C4-2B (cell line): ENCODE results near the gene TUBA4A.
"Not testable (repeated sequence)": the region's sequence is repeated elsewhere in the genome, so short reads cannot be mapped to it uniquely, and the experiment has no call there.

Source experiments
- H3K27ac ChIP-seq: fragments of 450-650 bp; 2 replicates; pipeline ENCODE4 v1.5.1; 2017
- ZFX ChIP-seq: fragments of 450-650 bp; IDR thresholded peaks from 2 replicates; pipeline ENCODE4 v1.6.1; 2017
- TF ChIP-seq, protein P1 (sequence below): fragments of 450-650 bp; conservative IDR thresholded peaks from 2 replicates; pipeline ENCODE4 v1.5.1; 2017; ENCODE audit warnings: mild to moderate bottlenecking

Gene TUBA4A

GRCh38 chr2:219261024-219261855 lies 7.5 kb upstream of the TUBA4A start:
- TF ChIP-seq ZFX, result no peak
- H3K27ac ChIP-seq, result no peak overlapping the region

GRCh38 chr2:219258942-219259341 lies 5.2 kb upstream of the TUBA4A start:
- H3K27ac ChIP-seq, result not testable (repeated sequence)

DNA sequence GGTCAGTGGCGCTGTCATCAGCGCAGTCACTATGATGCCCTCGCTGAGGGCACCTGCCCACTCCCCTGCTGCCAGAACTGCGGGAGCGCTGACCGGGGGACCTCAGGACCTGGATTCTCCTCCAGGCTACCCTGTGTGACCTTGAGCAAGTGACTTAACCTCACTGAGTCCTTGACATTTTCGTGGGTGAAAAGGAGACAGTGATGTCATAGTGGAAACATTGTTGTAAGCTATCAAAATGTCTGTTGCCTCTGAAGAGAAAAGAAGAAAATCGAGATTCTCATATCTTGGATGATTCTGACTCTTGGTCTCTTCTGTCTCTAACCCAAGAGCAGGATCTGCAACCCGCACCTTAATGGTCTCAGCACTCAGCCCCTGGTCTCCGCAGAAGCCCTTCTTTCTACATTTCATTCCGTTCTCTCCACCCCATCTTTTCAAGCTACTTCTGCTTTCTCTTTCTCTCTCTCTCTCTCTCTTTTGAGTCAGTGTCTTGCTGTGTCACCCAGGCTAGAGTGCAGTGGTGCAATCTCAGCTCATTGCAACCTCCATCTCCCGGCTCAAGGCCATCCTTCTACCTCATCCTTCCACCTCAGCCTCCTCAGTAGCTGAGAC lies 978 bp upstream of the TUBA4A start:
- TF ChIP-seq, protein P1, sequence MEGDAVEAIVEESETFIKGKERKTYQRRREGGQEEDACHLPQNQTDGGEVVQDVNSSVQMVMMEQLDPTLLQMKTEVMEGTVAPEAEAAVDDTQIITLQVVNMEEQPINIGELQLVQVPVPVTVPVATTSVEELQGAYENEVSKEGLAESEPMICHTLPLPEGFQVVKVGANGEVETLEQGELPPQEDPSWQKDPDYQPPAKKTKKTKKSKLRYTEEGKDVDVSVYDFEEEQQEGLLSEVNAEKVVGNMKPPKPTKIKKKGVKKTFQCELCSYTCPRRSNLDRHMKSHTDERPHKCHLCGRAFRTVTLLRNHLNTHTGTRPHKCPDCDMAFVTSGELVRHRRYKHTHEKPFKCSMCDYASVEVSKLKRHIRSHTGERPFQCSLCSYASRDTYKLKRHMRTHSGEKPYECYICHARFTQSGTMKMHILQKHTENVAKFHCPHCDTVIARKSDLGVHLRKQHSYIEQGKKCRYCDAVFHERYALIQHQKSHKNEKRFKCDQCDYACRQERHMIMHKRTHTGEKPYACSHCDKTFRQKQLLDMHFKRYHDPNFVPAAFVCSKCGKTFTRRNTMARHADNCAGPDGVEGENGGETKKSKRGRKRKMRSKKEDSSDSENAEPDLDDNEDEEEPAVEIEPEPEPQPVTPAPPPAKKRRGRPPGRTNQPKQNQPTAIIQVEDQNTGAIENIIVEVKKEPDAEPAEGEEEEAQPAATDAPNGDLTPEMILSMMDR, result no peak
- no peak for TF ChIP-seq ZFX
- peak overlapping the region; percentile 84; the same call in 1 of the 2 replicates for H3K27ac ChIP-seq

GRCh38 chr2:219252900-219253752 lies 592 bp downstream of the TUBA4A start, which contains the start of gene TUBA4B:
Gene TUBA4B (plus strand): TSS chr2:219253243. CDS start chr2:219253408, 165 bp downstream.
- peak within 1 kb of the TSS; percentile 84 for H3K27ac ChIP-seq
- TF ChIP-seq ZFX, result peak; percentile 41; the same call in 1 of the 2 replicates
- TF ChIP-seq, protein P1, result no peak

- H3K27ac ChIP-seq, result peak overlapping the region; percentile 84
- TF ChIP-seq, protein P1, result no peak
- no peak for TF ChIP-seq ZFX
Observed at GRCh38 chr2:219252570-219252899, 1.2 kb downstream of the TUBA4A start.

- TF ChIP-seq ZFX, result no peak
- TF ChIP-seq, protein P1, result no peak
- peak overlapping the region; percentile 84 for H3K27ac ChIP-seq
Observed at GRCh38 chr2:219252084-219252483, 1.6 kb downstream of the TUBA4A start.

GRCh38 chr2:219251656-219252055 lies 2.1 kb downstream of the TUBA4A start:
- TF ChIP-seq ZFX, result no peak
- TF ChIP-seq, protein P1, result no peak
- peak overlapping the region; percentile 84 for H3K27ac ChIP-seq
